ENCODE measurements around the gene GALNS. TPM values are rescaled to one million over a fixed set of nuclear protein-coding genes. Genes with fewer than 3 reads are reported as not detected.
"Not testable (repeated sequence)": the region's sequence is repeated elsewhere in the genome, so short reads cannot be mapped to it uniquely, and the experiment has no call there.

The GALNS gene
- total and polyA plus RNA-seq, 2 experiments from 2014 or later: 9.7 to 18.8 TPM

- not testable (repeated sequence) for H4K20me1 ChIP-seq (replicated peaks; ENCODE audit: insufficient read depth)
These were observed 85.0 kb downstream of the GALNS start for GRCh38 chr16:88771781-88772180.

GRCh38 chr16:88771294-88771772 lies 85.4 kb downstream of the GALNS start:
- Mint-ChIP-seq H3K27ac (no peak overlapping the region), H3K9me3 (no peaks in the 10 kb centered on the region; the same call in 2 of the 3 replicates), H3K4me1 (peaks cover 35% of the 10 kb centered on the region), H3K36me3 (ENCODE audit: low read depth) (no peaks in the 10 kb centered on the region), H3K4me3 (no peak overlapping the region), H3K27me3 (ENCODE audit: insufficient read depth, low read depth, poor library complexity) (peaks cover 23% of the 10 kb centered on the region)
- no peaks in the 10 kb centered on the region for H4K20me1 ChIP-seq (replicated peaks; ENCODE audit: insufficient read depth)
- no peak overlapping the region for H2AFZ ChIP-seq
- peaks cover 37% of the 10 kb centered on the region for H3K4me1 ChIP-seq (ENCODE audit: insufficient read depth)
- H3K36me3 ChIP-seq (ENCODE audit: insufficient read depth): no peaks in the 10 kb centered on the region
- peaks cover 13% of the 10 kb centered on the region; the same call in 1 of the 2 replicates for H3F3A ChIP-seq (replicated peaks; ENCODE audit: low read depth)
- TF ChIP-seq, protein P1, sequence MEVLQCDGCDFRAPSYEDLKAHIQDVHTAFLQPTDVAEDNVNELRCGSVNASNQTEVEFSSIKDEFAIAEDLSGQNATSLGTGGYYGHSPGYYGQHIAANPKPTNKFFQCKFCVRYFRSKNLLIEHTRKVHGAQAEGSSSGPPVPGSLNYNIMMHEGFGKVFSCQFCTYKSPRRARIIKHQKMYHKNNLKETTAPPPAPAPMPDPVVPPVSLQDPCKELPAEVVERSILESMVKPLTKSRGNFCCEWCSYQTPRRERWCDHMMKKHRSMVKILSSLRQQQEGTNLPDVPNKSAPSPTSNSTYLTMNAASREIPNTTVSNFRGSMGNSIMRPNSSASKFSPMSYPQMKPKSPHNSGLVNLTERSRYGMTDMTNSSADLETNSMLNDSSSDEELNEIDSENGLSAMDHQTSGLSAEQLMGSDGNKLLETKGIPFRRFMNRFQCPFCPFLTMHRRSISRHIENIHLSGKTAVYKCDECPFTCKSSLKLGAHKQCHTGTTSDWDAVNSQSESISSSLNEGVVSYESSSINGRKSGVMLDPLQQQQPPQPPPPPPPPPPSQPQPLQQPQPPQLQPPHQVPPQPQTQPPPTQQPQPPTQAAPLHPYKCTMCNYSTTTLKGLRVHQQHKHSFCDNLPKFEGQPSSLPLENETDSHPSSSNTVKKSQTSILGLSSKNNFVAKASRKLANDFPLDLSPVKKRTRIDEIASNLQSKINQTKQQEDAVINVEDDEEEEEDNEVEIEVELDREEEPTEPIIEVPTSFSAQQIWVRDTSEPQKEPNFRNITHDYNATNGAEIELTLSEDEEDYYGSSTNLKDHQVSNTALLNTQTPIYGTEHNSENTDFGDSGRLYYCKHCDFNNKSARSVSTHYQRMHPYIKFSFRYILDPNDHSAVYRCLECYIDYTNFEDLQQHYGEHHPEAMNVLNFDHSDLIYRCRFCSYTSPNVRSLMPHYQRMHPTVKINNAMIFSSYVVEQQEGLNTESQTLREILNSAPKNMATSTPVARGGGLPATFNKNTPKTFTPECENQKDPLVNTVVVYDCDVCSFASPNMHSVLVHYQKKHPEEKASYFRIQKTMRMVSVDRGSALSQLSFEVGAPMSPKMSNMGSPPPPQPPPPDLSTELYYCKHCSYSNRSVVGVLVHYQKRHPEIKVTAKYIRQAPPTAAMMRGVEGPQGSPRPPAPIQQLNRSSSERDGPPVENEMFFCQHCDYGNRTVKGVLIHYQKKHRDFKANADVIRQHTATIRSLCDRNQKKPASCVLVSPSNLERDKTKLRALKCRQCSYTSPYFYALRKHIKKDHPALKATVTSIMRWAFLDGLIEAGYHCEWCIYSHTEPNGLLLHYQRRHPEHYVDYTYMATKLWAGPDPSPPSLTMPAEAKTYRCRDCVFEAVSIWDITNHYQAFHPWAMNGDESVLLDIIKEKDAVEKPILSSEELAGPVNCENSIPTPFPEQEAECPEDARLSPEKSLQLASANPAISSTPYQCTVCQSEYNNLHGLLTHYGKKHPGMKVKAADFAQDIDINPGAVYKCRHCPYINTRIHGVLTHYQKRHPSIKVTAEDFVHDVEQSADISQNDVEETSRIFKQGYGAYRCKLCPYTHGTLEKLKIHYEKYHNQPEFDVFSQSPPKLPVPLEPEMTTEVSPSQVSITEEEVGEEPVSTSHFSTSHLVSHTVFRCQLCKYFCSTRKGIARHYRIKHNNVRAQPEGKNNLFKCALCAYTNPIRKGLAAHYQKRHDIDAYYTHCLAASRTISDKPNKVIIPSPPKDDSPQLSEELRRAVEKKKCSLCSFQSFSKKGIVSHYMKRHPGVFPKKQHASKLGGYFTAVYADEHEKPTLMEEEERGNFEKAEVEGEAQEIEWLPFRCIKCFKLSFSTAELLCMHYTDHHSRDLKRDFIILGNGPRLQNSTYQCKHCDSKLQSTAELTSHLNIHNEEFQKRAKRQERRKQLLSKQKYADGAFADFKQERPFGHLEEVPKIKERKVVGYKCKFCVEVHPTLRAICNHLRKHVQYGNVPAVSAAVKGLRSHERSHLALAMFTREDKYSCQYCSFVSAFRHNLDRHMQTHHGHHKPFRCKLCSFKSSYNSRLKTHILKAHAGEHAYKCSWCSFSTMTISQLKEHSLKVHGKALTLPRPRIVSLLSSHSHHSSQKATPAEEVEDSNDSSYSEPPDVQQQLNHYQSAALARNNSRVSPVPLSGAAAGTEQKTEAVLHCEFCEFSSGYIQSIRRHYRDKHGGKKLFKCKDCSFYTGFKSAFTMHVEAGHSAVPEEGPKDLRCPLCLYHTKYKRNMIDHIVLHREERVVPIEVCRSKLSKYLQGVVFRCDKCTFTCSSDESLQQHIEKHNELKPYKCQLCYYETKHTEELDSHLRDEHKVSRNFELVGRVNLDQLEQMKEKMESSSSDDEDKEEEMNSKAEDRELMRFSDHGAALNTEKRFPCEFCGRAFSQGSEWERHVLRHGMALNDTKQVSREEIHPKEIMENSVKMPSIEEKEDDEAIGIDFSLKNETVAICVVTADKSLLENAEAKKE (CRISPR knock-in tag; IDR thresholded peaks at IDR 0.05): no peak
- TF ChIP-seq NANOG (IDR thresholded peaks at IDR 0.05; ENCODE audit: borderline replicate concordance): no peak
- no peak for TF ChIP-seq STAT1 (IDR thresholded peaks at IDR 0.05; ENCODE audit: unreplicated experiment)
- no peak for TF ChIP-seq ETS1 (IDR thresholded peaks at IDR 0.05)
- no peak for DNase-seq (ENCODE audit: low spot score)
- H3K9me2 ChIP-seq (ENCODE audit: insufficient read depth): no peaks in the 10 kb centered on the region
- H3K79me2 ChIP-seq (replicated peaks; ENCODE audit: insufficient read depth): peaks cover 48% of the 10 kb centered on the region
- no peak overlapping the region for H3K4me3 ChIP-seq
- H3K27me3 ChIP-seq (ENCODE audit: insufficient read depth): no peaks in the 10 kb centered on the region
- no peak overlapping the region for H3K27ac ChIP-seq (ENCODE audit: low read depth)
- 0 out of 2 replicates have a peak overlapping the region, but pooled peaks have one; percentile 26 for H3K4me2 ChIP-seq
- no peak for ATAC-seq

More at GRCh38 chr16:88771781-88772180, 85.0 kb downstream of the GALNS start:
- not testable (repeated sequence) for H3K4me3 Mint-ChIP-seq; H3K36me3 Mint-ChIP-seq (ENCODE audit: low read depth); H2AFZ ChIP-seq; ATAC-seq; H3K27ac ChIP-seq (ENCODE audit: low read depth); H3K4me2 ChIP-seq; H3K4me3 ChIP-seq; H3K27ac Mint-ChIP-seq; H3K9me2 ChIP-seq (ENCODE audit: insufficient read depth); H3K9me3 Mint-ChIP-seq; DNase-seq (ENCODE audit: low spot score); H3K36me3 ChIP-seq (ENCODE audit: insufficient read depth); H3K27me3 ChIP-seq (ENCODE audit: insufficient read depth)
- H3F3A ChIP-seq (replicated peaks; ENCODE audit: low read depth): peaks cover 12% of the 10 kb centered on the region; the same call in 1 of the 2 replicates
- H3K4me1 Mint-ChIP-seq: peaks cover 35% of the 10 kb centered on the region
- H3K27me3 Mint-ChIP-seq (ENCODE audit: insufficient read depth, low read depth, poor library complexity): peaks cover 25% of the 10 kb centered on the region
- peaks cover 45% of the 10 kb centered on the region for H3K79me2 ChIP-seq (replicated peaks; ENCODE audit: insufficient read depth)
- H3K4me1 ChIP-seq (ENCODE audit: insufficient read depth): peaks cover 37% of the 10 kb centered on the region

Measured in GM23338 (cell line).